GM23248 (cell line): ENCODE data around the gene CD300LG.

ENCODE experiments used
- EZH2 ChIP-seq: fragments of 200-600 bp; sonication (generic); IDR thresholded peaks from 2 replicates; pipeline ENCODE4 v1.6.1; 2018; ENCODE audit warnings: antibody characterized with exemption, mild to moderate bottlenecking; ENCODE audit not compliant: insufficient read depth, poor library complexity, severe bottlenecking
- EZH2phosphoT487 ChIP-seq: fragments of 200-600 bp; sonication (generic); IDR thresholded peaks from 2 replicates; pipeline ENCODE4 v1.6.1; 2018; ENCODE audit warnings: antibody characterized with exemption, moderate library complexity, mild to moderate bottlenecking, low read depth; ENCODE audit not compliant: insufficient read depth

GRCh38 chr17:43844241-43844640 is 2.7 kb upstream of the CD300LG start:
- no peak for TF ChIP-seq EZH2
- TF ChIP-seq EZH2phosphoT487 = no peak
